SU-DHL-6 (cell line): ENCODE data around the gene TIGD4.

Experiments
- H2AFZ ChIP-seq: fragments of 200-600 bp; sonication (generic); 2 replicates; pipeline ENCODE4 v1.6.1; 2014; ENCODE audit warnings: low read depth, mild to moderate bottlenecking, moderate library complexity, mixed read lengths, antibody characterized with exemption, low read length; ENCODE audit not compliant: severe bottlenecking
- H3F3A ChIP-seq: fragments of 200-600 bp; shearing (Covaris generic); 2 replicates; pipeline ENCODE4 v1.6.0; 2016; ENCODE audit warnings: antibody characterized with exemption, mild to moderate bottlenecking; ENCODE audit not compliant: insufficient read depth
- H3K27ac ChIP-seq: fragments of 200-600 bp; sonication (generic); 2 replicates; pipeline ENCODE4 v1.5.1; 2016; ENCODE audit warnings: low read depth, mild to moderate bottlenecking, low read length, moderate library complexity, mixed read lengths
- H3K27me3 ChIP-seq: fragments of 200-600 bp; sonication (generic), shearing (Covaris generic); 2 replicates; pipeline ENCODE4 v1.6.0; 2014; ENCODE audit warnings: mild to moderate bottlenecking, low read length
- H3K36me3 ChIP-seq: fragments of 200-600 bp; sonication (generic); 2 replicates; pipeline ENCODE4 v1.6.1; 2014; ENCODE audit warnings: mild to moderate bottlenecking, low read length, mixed read lengths
- H3K4me2 ChIP-seq: fragments of 300-600, 200-600 bp; shearing (Covaris generic), sonication (generic); 2 replicates; pipeline ENCODE4 v1.6.0; 2014; ENCODE audit warnings: low read length, low read depth, mild to moderate bottlenecking; ENCODE audit not compliant: poor library complexity, severe bottlenecking
- H3K4me3 ChIP-seq: fragments of 200-600 bp; sonication (generic); 2 replicates; pipeline ENCODE4 v1.5.1; 2014; ENCODE audit warnings: antibody characterized with exemption, low read length, mild to moderate bottlenecking, mixed read lengths; ENCODE audit not compliant: insufficient read depth, poor library complexity, severe bottlenecking
- H3K79me2 ChIP-seq: fragments of 200-600 bp; sonication (generic); 2 replicates; pipeline ENCODE4 v1.6.1; 2014; ENCODE audit warnings: mild to moderate bottlenecking, low read length, moderate library complexity; ENCODE audit not compliant: insufficient read depth
- H3K9ac ChIP-seq: fragments of 200-600 bp; sonication (generic); 2 replicates; pipeline ENCODE4 v1.7.0; 2014; ENCODE audit warnings: mild to moderate bottlenecking, low read length
- H3K9me2 ChIP-seq: fragments of 200-600 bp; sonication (generic); replicated peaks from 2 replicates; pipeline ENCODE4 v1.6.1; 2014; ENCODE audit warnings: low read length; ENCODE audit not compliant: insufficient read depth
- H3K9me3 ChIP-seq: fragments of 200-600 bp; sonication (generic); 2 replicates; pipeline ENCODE4 v1.6.1; 2014; ENCODE audit warnings: low read length, mixed read lengths; ENCODE audit not compliant: insufficient read depth
- H4K20me1 ChIP-seq: fragments of 200-600 bp; sonication (generic); 2 replicates; pipeline ENCODE4 v1.6.1; 2014; ENCODE audit warnings: low read depth, mild to moderate bottlenecking, antibody characterized with exemption, low read length, moderate library complexity, mixed read lengths
- CTCF ChIP-seq: fragments of 200-600 bp; sonication (generic); IDR thresholded peaks from one replicate; pipeline ENCODE4 v1.5.1; 2017; ENCODE audit warnings: antibody characterized with exemption, mild to moderate bottlenecking, low read length, moderate library complexity; ENCODE audit not compliant: insufficient read depth, poor library complexity, severe bottlenecking
- EZH2phosphoT487 ChIP-seq: fragments of 200-600 bp; sonication (generic), shearing (Covaris generic); conservative IDR thresholded peaks from 2 replicates; pipeline ENCODE4 v1.6.1; 2018; ENCODE audit warnings: mild to moderate bottlenecking, antibody characterized with exemption, low read length, moderate library complexity, mixed read lengths

TIGD4 gene

GRCh38 chr4:152727784-152728183 lies 51.7 kb downstream of the TIGD4 start:
- Histone ChIP-seq H3K79me2 (no peaks in the 10 kb centered on the region), H3K36me3 (no peaks in the 10 kb centered on the region), H3K4me3 (no peak overlapping the region), H4K20me1 (no peaks in the 10 kb centered on the region), H2AFZ (no peak overlapping the region), H3K27ac (no peak overlapping the region), H3K27me3 (no peaks in the 10 kb centered on the region), H3K9me2 (no peaks in the 10 kb centered on the region), H3K4me2 (no peak overlapping the region), H3K9ac (no peak overlapping the region), H3K9me3 (no peaks in the 10 kb centered on the region), H3F3A (no peaks in the 10 kb centered on the region)
- TF ChIP-seq CTCF (no peak), EZH2phosphoT487 (no peak)

GRCh38 chr4:152724494-152724893 lies 55.0 kb downstream of the TIGD4 start:
- Histone ChIP-seq H3K36me3 (no peaks in the 10 kb centered on the region), H3F3A (no peaks in the 10 kb centered on the region), H3K27ac (no peak overlapping the region), H3K79me2 (no peaks in the 10 kb centered on the region), H2AFZ (no peak overlapping the region), H4K20me1 (no peaks in the 10 kb centered on the region), H3K4me3 (no peak overlapping the region), H3K9me2 (no peaks in the 10 kb centered on the region), H3K4me2 (no peak overlapping the region), H3K9me3 (no peaks in the 10 kb centered on the region), H3K27me3 (no peaks in the 10 kb centered on the region), H3K9ac (no peak overlapping the region)
- no peak for TF ChIP-seq EZH2phosphoT487
- no peak for TF ChIP-seq CTCF

- no peaks in the 10 kb centered on the region for H3K9me3 ChIP-seq
- no peaks in the 10 kb centered on the region for H3K9me2 ChIP-seq
- H3K27me3 ChIP-seq = no peaks in the 10 kb centered on the region
- no peaks in the 10 kb centered on the region for H3F3A ChIP-seq
- no peaks in the 10 kb centered on the region for H3K36me3 ChIP-seq
- H3K9ac ChIP-seq = no peak overlapping the region
- TF ChIP-seq EZH2phosphoT487 (no peak), CTCF (no peak)
- H3K27ac ChIP-seq = no peak overlapping the region
- H3K4me2 ChIP-seq = no peak overlapping the region
- H4K20me1 ChIP-seq = no peaks in the 10 kb centered on the region
- H3K4me3 ChIP-seq = no peak overlapping the region
- H2AFZ ChIP-seq = no peak overlapping the region
- no peaks in the 10 kb centered on the region for H3K79me2 ChIP-seq
Observed at GRCh38 chr4:152723236-152723635, 56.3 kb downstream of the TIGD4 start.
